Esophagus mucosa (tissue), 1 donor: ENCODE measurements around the gene MTERF4. TPM values are rescaled to one million over a fixed set of nuclear protein-coding genes. Genes with fewer than 3 reads are reported as not detected.

Experiments used
- ATAC-seq: fragments of 200-7000 bp; cut with Tn5 transposase; one replicate; pipeline ENCODE4 v1.9.1; 2020
- total RNA-seq: library from RNA; stranded (reverse); gene quantifications from one replicate; pipeline ENCODE4 v1.2.4, GENCODE V29; 2023
- donor health status: DM: yes; HTN: yes; CAD: no.

Gene MTERF4
- total RNA-seq, 1 donor from 2014 or later, result 23.7 TPM

DNA sequence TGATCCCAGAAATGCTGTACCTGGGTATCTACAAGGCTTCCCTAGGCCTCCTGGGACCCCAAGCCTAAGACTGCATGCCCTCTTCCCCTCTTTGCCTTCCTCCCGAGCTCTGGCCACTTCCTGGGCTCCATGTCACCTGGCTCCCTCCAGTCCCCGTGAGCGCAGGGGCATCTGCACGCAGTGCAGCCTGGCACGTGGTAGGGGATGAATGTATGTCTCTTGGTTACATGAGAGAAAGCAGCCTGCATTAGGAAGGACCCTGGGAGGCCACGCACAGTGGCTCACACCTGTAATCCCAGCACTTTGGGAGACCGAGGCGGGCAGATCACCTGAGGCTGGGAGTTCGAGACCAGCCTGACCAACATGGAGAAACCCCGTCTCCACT lies 31.3 kb upstream of the MTERF4 start:
- no peak for ATAC-seq

DNA sequence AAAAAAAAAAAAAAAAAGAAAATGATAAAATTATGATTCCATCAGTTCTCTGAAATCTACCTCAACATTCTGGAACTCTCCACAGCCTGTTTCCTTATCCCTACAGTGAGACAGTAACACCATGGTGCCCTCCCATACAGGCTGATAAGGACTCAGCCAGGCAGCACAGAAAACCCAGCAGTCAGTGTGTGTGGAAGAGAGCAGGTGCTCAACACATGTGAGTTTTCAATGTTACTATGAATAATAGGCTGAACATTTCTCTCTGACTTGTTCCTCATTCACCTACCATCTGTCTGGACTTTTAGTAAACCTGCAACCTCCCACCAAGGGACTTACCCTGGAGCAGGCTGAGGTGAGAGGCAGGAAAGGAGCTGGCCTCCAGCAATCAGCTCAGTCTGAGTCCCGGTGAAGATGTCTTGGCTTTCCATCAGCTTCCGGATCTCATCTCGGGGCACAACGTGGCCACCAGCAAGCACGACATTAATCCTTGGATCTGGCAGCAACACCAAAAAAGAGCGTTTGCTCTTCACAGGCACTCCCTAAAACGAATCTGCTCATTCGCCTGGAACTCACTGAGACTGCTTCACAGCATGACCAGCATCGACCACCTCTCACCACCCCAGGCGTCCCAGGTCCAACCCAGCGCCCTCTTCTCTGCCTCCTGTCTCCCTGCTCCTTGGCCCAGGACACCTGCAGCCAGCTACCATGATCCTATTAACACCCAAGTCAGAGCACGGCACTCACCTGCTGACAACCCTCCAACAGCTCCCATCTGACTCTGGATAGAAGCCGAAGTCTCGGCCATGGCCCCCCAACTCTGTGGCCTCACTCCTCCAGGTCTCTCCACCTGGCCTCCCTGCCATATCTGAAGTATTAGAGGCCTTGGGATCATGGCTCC lies 30.7 kb upstream of the MTERF4 start:
- ATAC-seq, result no peak

DNA sequence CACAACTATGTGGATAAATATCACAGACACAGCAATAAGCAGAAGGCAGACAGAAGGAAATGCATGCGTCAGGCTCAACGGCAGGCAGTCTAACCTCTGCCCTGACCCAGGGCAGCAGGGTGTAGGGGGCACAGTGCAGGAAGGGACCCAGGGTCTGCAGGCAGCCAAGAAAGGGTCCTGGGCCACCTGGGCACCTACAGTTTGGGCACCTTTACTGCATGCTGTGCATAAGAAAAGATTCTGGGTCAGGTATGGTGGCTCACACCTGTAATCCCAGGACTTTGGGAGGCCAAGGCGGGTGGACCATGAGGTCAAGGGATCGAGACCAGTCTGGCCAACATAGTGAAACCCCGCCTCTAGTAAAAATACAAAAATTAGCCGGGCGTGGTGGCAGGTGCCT lies 29.4 kb upstream of the MTERF4 start:
- ATAC-seq, result no peak

DNA sequence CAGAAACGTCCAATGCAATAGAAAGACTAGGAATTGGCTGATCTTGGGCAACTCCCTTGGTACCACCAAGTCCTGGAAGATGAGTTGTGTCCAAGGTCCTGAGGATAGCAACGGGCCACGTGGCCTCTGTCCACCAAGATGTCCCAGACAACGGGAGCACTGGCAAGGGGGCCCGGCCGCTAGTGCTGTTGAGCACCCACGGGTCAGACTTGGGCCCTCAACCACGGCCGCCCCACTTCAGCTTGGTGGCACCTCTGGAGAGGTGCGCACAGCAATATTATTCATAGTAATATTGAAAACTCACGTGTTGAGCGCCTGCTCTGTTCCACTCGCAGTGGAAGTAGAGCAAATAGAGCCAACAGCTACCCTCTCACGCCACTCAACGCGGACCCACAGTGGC lies 28.2 kb upstream of the MTERF4 start:
- ATAC-seq, result no peak

DNA sequence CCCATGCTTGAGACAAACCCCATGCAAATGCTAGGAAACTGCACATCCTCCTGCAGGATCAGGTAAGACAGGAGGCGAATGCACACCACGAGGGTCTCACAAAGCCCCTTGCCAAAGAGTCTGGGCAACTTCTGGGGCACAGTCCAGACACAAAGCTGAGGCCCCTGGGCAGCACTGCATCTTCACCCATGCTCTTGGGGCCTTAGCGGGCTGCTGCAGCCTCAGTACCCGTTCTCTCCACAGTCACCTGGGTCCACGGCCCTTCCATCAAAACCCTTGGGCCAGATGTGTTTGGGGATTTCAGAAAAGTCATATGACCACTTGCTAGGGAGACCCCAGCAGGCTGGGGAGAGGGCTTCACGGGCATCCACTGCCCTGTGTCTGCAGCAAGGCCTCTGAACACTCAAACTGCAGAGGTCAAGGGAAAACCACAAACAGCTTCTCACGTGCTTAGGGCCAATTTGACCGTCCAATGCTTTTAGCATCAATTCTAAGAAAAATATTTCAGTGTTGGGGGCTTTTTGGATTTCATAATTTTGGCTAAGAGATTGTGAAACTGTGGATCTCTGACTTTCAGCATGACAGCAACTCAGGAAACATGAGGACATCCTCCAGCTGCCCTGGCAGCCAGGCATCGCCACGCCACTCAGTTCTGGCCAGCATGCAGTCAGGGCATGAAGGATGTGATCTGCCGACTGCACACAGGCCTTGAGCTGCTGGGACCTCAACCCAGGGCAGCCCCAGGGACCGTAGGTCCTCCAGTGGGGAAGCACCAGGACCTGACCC lies 27.2 kb upstream of the MTERF4 start:
- ATAC-seq, result no peak

DNA sequence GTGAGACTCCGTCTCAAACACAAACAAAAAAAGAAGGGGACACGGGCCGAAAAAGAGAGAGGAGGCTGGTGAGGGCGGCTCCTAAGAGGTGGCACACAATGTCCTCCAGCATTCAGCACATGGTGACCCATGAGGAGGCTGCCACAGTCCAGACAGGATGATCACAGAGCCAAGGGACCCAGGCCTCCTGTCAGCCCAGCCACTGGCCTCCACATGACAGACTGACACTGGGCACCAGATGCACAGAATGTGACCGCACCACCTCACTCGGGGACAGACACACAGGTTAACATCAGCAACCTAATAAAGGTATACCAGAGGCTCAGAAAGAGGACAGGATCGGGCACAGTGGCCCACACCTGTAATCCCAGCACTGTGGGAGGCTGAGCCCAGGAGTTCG lies 26.2 kb upstream of the MTERF4 start:
- ATAC-seq, result no peak

DNA sequence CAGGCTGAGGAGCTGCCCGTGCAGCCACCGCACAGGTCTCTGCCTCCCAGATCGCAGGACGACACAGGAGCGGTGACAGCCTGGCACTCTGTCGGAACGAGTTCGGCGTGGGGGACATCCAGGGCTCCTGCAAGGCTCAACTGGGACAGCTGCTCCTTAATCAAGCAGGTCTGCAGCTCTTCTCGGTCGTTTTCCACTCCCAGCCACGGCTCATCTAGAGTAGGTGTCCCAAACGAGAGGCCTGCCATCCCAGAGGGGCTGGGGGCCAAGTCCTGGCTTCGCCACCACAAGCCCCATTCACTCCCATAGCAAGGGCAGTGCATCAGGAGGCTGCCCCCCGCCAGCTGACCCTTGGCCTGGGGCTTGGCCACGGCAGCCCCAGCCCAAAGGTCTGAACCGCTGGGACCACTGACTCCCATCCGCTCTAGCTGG lies 24.7 kb upstream of the MTERF4 start:
- no peak for ATAC-seq

DNA sequence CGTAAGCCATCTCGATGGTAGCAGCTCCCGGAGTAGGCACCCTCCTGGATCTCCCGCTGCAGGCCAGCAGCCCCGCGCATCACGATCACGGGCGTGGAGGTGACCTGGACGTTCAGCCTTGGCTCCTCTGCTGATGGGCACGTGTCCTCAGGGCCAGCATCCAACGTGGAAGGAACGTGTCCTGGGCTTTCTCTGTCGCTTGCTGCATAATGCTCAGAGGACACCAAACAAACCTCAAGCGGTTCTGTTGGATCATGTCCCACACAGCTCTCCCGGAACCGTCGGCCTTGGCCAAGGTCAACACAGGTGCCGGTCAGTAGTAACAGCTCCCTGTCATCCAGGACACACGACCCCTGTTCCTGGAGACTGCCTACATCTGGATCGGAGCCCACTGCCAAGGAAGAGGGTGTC lies 24.1 kb upstream of the MTERF4 start:
- ATAC-seq, result no peak

DNA sequence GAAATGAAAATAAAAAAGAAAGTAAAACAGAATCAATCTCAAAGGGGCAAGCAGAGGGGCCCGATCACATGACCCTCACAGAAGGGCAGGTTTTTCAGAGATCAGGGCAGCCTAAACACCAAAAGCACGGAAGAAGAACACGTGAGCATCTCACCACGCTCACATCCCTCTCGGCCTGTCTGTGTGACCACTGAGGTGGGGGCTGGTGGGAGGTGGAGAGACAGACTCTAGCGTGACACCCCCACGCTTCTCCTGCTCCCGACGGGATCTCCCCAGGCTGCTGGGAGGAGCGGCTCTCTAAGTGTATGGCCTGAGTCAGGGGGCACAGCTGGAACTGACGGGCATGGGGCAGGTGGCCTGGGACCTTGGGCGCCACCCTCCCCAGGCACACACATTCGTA lies 23.5 kb upstream of the MTERF4 start:
- ATAC-seq, result no peak

DNA sequence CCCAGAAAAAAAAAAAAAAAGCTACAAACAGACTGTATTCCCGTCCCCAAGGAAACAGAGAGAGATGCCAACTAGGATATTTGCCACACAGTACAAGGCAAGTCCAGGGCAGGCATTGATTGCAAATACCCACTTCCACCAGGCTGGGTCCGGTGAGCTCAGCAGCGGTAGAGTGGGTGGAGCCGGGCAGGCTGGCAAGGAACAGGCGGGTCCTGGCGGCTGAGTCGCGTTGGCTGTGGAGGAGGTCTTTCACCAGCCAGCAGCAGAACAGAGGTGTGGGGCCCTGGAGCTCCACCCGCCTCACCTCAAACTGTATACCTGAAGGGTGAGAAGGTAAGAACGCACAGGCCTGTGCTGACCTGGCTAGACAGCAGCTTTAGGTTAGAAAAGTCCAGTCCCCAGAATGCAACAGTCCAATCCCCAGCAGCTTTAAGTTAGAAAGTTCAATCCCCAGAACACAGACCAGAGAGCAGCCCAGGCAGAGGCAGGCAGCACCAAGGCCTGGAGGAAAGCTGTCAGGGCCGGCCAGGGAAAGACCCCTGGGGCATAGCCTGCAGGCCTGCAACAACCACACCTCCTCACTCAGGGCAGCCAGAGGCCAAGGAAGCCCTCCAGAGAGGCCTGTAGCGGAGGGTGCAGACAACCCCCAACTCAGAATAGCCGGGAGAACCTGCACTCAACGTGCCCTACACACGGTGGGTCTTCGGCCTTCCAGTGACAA lies 21.9 kb upstream of the MTERF4 start:
- ATAC-seq, result peak; percentile 91

DNA sequence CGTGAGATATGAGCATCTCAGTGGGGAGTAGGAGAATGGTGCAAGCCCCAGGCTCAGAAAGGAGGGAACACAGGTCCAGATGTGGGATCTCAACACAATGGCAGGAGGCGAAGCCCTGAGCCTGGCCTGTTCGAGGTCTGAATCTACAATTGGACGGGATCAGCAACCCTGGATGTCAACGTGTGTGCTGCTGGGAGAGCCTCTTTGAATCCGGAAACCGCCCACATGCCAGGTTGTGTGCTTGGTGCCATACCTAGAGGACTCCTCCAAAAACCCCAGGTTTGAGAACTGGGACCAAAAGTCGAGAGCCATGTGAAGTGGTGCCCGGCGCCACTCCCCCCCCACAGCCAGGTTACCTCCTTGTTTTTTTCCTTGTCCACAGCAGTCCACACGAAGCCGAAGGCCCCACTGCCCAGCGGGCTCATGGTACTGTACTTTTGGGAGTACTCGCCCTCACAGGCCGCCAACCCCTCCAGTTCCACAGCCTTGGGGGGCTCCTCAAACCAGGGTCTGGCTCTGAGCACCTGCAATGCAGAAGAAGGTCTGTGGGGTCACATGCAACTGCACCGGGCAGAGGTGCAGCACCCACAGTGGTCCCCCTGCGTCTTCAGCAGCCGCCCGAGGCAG lies 20.4 kb upstream of the MTERF4 start:
- no peak for ATAC-seq

DNA sequence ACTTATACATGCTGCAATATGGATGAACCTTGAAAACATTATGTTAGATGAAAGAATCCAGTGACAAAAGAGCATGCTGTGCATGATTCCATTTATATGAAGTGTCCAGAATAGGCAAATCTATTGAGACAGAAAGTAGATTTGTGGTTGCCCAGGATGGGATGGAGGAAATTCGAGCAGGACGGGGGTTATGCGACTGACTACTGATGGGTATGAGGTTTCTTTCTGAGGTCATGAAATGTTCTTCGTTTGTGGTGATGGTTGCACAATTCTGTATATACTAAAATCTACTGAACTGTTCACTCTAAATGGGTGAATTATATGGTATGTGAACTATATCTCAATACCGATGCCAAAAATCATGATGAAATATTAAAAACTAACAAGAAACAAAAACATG lies 18.9 kb upstream of the MTERF4 start:
- ATAC-seq, result no peak

DNA sequence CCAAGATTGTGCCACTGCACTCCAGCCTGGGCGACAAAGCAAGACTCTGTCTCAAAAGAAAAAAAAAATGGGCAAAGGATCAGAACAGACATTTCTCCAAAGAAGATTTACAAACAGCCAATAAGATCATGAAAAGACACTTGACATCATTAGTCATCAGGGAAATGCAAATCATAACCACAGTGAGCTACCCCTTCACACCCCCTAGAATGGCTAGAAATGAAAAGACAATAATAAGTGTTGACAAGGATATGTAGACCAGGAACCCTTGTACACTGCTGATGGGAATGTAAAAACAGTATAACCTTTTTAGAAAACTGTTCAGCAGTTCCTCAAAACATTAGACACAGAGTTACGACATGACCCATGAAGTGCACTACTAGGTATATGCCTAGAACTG lies 18.4 kb upstream of the MTERF4 start:
- ATAC-seq, result no peak

DNA sequence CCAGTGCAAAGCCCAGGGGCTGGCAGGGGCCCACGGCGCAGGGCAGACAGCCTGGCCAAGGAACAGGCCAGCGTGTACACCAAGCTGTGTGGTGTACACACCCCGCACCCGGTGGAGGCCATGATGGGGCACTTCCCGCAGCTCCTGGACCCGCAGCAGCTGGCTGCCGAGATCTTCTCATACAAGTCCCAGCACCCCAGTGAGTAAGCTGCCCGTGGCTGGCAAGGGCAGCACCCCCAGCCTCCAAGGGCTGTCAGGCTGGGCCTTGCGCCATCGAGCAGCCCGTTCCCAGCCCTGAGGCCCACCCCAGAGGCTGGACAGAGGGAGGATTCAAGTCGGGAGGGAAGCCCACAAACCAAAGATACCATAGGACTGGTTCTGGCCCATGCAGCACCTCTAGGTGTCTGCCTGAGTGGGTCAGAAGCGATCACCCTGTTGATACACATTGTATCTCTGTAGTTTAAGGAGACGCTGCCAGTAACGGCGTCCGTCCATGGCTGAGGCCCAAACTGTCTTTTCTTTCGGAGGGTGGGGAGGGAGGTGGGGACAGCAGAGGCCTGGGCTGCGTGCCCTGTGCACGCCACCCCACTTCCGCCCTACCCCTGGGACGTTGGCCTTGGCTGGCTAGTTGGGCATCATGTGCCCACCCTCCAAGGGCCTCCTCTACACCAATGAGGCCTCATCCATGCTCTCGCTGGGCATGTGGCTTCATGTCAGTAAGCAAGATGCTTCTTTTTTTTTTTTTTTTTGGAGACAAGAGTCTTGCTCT lies 16.8 kb upstream of the MTERF4 start:
- ATAC-seq, result no peak

DNA sequence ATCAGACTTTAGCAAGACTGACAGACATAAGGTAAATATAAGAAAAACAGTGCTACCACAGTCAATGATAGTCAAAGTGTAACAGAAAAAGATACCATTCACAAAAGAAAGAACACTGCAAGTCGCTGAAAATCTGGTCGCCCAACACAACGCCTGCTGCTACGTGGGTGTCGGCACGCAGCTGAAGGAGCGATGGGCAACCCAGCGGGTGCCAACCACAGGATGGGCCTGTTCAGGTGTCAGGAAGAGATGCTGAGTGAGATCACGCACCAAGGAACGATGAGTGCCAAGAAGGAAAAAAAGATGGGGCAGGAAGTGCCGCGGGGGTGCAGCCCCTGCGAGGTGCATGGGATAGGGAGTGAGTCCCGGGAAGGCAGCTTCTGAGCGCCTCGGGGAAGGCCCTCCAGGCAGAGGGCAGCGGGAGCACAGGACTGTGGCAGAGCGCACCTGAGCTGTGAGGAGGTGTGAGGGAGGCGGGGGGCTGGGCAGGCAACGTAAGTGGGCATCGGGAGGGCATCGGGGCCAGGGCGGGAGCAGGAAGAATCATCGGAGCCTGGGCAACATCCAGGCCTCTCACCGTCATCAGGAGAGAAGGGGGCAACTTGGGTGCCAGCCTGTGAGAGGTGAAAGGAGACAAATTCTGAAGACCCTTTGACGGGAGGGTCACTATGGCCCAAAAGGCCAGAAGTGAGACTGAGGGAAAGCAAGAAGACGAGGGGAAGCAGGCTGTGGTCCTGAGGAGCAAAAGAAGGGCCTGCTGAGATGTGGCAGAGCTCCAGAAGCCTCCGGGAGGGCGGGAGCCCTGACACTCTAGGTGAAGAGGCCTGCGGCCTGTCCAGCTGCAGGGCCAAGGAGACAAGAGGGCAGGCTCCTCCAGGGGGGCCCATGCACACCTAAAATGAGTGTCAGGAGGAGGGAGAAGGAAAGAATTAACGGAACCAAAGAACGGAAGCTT lies 14.8 kb upstream of the MTERF4 start:
- peak; percentile 13 for ATAC-seq

DNA sequence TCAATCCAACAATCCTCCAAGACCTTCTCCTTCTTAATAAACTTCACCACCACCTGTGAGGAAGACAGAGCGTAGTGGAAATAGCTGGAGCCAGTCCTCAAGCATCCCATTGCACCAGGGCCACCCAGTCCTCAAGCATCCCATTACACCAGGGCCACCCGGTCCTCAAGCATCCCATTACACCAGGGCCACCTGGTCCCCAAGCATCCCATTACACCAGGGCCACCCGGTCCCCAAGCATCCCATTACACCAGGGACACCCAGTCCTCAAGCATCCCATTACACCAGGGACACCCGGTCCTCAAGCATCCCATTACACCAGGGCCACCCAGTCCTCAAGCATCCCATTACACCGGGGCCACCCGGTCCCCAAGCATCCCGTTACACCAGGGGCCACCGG lies 13.3 kb upstream of the MTERF4 start:
- ATAC-seq, result no peak

DNA sequence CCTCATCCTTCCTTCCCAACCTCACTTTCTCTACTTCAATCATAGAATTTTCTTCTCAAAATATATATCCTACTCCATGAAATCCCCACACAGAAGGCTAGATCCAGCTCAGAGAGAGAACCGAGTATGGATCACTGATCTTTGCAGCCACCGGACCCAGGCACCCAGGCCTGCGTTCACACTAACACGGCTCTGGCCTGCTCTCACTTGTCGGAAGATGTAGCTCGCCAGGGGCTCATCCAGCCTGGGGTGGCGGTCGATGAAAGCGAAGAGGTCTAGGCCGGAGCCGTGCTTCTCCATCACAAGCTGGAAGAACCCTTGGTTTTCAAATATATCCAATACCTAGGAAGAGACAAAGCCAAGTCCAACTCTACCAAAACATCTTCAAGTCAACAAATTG lies 12.7 kb upstream of the MTERF4 start:
- no peak for ATAC-seq

DNA sequence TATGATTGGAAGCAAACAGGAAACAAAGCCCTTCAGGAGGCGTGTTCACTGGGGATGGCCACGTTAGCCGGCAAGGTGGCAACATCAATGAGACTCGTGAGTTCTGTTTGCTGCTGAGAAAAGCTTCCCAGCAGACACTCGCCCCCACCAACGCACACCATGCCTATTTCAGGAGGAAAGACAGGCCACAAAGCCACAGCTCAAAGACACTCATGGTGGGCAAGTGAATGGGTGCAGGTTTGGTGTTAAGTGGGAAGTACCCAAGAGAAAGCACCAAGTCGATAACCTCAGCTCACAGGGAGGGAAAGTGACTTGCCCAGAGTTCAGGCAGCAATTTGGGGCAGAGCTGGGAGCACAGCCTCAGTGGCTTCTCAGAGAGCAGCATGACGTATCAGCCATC lies 10.5 kb upstream of the MTERF4 start:
- no peak for ATAC-seq

DNA sequence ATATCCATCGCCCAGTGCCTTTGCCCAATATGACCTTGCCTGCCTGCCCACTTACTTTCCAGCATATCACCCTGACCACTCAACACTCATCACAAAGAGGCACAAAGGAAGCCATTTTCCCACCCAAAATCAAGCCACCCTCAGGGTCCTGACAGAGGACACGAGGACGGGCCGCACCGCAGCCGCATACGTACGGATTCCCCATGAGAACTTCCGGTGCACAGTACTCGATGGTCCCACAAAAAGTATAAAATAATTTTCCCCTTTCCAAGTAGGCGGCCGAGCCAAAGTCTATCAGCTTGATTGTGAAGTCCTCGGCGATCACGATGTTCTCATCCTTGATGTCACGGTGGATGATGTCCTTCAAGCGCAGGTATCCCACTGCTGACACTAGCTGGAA lies 10.0 kb upstream of the MTERF4 start:
- no peak for ATAC-seq

DNA sequence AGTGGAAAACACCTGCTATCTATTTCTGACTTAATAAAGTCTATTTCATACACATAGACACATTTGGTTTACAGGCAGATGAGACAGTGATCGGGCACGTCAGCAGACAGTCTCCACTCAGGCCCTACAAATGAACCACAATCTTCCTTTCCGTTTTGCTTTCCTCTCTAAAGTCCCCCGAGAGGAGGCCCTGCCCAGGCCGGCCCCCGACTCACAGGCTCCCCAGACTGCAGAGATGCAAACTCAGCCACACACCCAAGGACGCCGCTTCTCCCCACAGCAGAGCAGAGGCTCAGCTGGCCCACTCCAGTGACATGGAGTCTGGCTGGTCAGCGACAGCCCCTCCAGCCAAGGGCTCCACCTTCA lies 9.3 kb upstream of the MTERF4 start:
- peak; percentile 12 for ATAC-seq
